Measurements from ENCODE around the gene ACSL1. TPM values are rescaled to one million over a fixed set of nuclear protein-coding genes. Genes with fewer than 3 reads are reported as not detected.

The ACSL1 gene
- total RNA-seq, 1 experiment from 2014 or later = 20.0 TPM

DNA sequence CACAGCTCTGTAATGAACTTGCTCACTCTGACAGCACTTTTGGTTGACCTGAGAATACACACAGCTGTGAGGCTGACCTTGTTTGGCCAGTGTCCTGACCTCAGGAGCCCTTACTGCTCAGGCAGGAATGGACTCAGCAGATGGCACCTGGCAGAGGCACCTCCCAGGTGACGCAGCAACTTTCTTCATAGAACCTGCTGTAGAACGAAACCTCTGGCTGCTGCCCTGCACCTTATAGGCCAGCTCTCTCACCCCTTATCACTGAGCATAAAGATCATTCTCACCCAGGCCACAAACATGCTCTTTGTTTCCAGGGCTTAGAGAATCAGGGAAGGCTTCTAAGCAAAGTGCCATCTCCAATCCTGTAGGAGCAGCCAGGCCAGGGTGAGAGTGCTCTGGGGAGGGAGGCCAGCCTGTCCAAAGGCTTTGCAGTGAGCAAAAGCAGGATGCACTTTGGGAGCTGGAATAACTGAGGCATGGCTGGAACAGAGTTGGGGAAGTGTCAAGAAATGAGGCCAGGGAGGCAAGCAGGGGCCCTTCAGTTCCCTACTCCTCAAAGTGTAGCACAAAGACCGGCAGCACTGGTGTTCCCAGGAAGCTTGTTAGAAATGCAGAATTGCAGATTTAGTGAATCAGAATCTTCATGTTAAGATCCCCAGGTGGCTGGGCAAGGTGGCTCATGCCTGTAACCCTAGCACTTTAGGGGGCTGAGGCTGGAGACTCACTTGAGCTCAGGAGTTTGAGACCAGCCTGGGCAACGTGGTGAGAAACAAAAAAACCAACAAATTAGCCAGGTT is 78.5 kb downstream of the ACSL1 start:
- no peaks in the 10 kb centered on the region for H3K9me3 ChIP-seq (ENCODE audit: low read length)
- CTCF ChIA-PET = no interaction called here
- H3K79me2 ChIP-seq (ENCODE audit: low read length) = no peaks in the 10 kb centered on the region
- DNase-seq (no peak), ATAC-seq (no peak)
- peak overlapping the region; percentile 14; the same call in 1 of the 2 replicates for H2AFZ ChIP-seq (ENCODE audit: low read length)
- H3F3A ChIP-seq (ENCODE audit: low read length, unreplicated experiment) = no peaks in the 10 kb centered on the region
- H3K4me1 ChIP-seq (ENCODE audit: insufficient read depth, low read length) = peaks cover 20% of the 10 kb centered on the region
- no peaks in the 10 kb centered on the region for H4K20me1 ChIP-seq (ENCODE audit: low read length)
- no TSS peak for BruUV-seq (replicated peaks)
- H3K4me3 ChIP-seq (ENCODE audit: low read length) = no peak overlapping the region; the same call in 1 of the 2 replicates
- POLR2A ChIA-PET (ENCODE audit: unreplicated experiment) = no interaction called here
- no peaks in the 10 kb centered on the region for H3K36me3 ChIP-seq (ENCODE audit: low read depth, low read length)
- intact Hi-C loops (cut with micrococcal nuclease) = loop anchor here (5.0 kb wide), 4 partner anchors 75 to 260 kb away; partner anchors contain the start of genes CASP3 and PRIMPOL
- peak overlapping the region; percentile 66 for H3K27ac ChIP-seq (ENCODE audit: low read length)
- H3K9me2 ChIP-seq (replicated peaks; ENCODE audit: low read length) = no peaks in the 10 kb centered on the region
- TF ChIP-seq EZH2phosphoT487 (IDR thresholded peaks at IDR 0.05; ENCODE audit: borderline replicate concordance, low read length) (no peak), EZH2 (IDR thresholded peaks at IDR 0.05; ENCODE audit: low read length, unreplicated experiment) (no peak)
- TF ChIP-seq, protein P1, sequence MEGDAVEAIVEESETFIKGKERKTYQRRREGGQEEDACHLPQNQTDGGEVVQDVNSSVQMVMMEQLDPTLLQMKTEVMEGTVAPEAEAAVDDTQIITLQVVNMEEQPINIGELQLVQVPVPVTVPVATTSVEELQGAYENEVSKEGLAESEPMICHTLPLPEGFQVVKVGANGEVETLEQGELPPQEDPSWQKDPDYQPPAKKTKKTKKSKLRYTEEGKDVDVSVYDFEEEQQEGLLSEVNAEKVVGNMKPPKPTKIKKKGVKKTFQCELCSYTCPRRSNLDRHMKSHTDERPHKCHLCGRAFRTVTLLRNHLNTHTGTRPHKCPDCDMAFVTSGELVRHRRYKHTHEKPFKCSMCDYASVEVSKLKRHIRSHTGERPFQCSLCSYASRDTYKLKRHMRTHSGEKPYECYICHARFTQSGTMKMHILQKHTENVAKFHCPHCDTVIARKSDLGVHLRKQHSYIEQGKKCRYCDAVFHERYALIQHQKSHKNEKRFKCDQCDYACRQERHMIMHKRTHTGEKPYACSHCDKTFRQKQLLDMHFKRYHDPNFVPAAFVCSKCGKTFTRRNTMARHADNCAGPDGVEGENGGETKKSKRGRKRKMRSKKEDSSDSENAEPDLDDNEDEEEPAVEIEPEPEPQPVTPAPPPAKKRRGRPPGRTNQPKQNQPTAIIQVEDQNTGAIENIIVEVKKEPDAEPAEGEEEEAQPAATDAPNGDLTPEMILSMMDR (conservative IDR thresholded peaks at IDR 0.05; ENCODE audit: low read depth, low read length) = no peak
- peak overlapping the region; percentile 1; the same call in 1 of the 2 replicates for H3K9ac ChIP-seq (ENCODE audit: low read length)
- H3K27me3 ChIP-seq (ENCODE audit: low read length) = no peaks in the 10 kb centered on the region
- H3K4me2 ChIP-seq (ENCODE audit: low read length) = peak overlapping the region; percentile 70

DNA sequence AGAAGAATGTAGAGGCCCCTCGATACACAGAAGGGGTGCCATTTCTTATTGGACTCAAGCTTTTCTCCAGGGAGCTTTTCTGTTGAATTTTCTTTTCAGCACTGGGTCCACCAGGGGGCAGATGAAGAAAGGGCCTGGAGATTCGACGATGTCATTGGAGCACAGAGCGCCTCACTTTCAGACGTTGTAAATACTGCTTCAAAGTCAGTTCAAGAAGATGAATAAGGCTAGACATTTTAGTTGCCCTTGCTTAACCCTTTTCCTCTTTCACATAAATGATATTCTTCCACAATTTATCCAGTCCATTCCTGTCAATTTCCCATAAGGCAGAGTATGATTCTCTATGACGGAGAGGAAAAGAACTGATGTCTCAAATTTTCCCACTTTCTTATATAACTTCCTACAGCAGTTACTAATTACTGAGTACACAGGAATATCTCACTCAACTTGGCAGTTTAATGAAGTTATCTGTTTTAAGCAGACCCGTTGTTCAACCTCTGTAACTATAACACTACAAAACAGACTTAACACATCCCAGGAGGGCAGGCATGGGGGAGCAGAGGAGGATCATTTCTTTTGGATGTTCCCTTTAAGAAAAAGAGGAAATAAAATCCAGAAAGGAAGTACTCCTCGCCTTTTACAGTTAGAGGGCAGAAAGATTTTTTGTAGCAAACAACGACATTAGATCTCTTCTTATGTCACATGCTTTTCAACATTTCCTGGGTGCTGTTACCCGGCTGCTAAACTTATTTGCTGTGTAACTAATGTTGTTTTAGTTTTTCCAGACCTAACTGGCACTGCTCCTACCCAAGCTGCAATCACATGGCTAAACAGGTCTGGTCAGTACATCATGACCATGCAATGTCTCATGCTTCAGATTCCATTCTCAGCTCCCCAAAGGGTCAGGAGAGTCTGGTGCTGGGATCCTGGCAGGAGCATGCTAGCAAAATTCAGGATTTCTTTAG is 79.7 kb downstream of the ACSL1 start:
- peak overlapping the region; percentile 37 for H3K4me3 ChIP-seq (ENCODE audit: low read length)
- ATAC-seq = peak; percentile 82
- H3K36me3 ChIP-seq (ENCODE audit: low read depth, low read length) = no peaks in the 10 kb centered on the region
- H3K9me2 ChIP-seq (replicated peaks; ENCODE audit: low read length) = no peaks in the 10 kb centered on the region
- H3K4me1 ChIP-seq (ENCODE audit: insufficient read depth, low read length) = peaks cover 20% of the 10 kb centered on the region
- H3K9me3 ChIP-seq (ENCODE audit: low read length) = no peaks in the 10 kb centered on the region
- intact Hi-C loops (cut with micrococcal nuclease) = loop anchor here (1.0 to 5.0 kb wide), 6 partner anchors 76 to 261 kb away; partner anchors contain the start of genes CASP3 and PRIMPOL
- H3K4me2 ChIP-seq (ENCODE audit: low read length) = peak overlapping the region; percentile 70
- POLR2A ChIA-PET (ENCODE audit: unreplicated experiment) = interaction anchor here (0.5 kb wide), 2 partner anchors 98 to 371 kb away, joined by 3 to 4 read pairs; no protein-coding TSS in a partner anchor
- no peaks in the 10 kb centered on the region for H3K79me2 ChIP-seq (ENCODE audit: low read length)
- CTCF ChIA-PET = interaction anchor here (0.6 to 1.4 kb wide), 7 partner anchors 12 to 388 kb away, joined by 3 to 9 read pairs (median 6); partner anchors contain the start of genes CASP3, CENPU and PRIMPOL
- no peaks in the 10 kb centered on the region for H3K27me3 ChIP-seq (ENCODE audit: low read length)
- peak overlapping the region; percentile 10; the same call in 1 of the 2 replicates for H3K9ac ChIP-seq (ENCODE audit: low read length)
- BruUV-seq (replicated peaks) = no TSS peak
- no peaks in the 10 kb centered on the region for H4K20me1 ChIP-seq (ENCODE audit: low read length)
- peak overlapping the region; percentile 66 for H3K27ac ChIP-seq (ENCODE audit: low read length)
- peak; percentile 82 for DNase-seq
- TF ChIP-seq EZH2phosphoT487 (IDR thresholded peaks at IDR 0.05; ENCODE audit: borderline replicate concordance, low read length) = no peak
- TF ChIP-seq, protein P1 (conservative IDR thresholded peaks at IDR 0.05; ENCODE audit: low read depth, low read length) = peak; percentile 79
- peak overlapping the region; percentile 47 for H2AFZ ChIP-seq (ENCODE audit: low read length)
- no peaks in the 10 kb centered on the region for H3F3A ChIP-seq (ENCODE audit: low read length, unreplicated experiment)
